ENCODE measurements around the gene BARD1. TPM values are rescaled to one million over a fixed set of nuclear protein-coding genes. Genes with fewer than 3 reads are reported as not detected.

BARD1 gene
- total RNA-seq, 2 donors from 2014 or later = 19.7 to 26.9 TPM

GRCh38 chr2:214772443-214773015 is 37.0 kb downstream of the BARD1 start:
- Histone ChIP-seq H3K36me3 (no peaks in the 10 kb centered on the region), H3K4me1 (no peaks in the 10 kb centered on the region), H3K27ac (no peak overlapping the region), H3K27me3 (no peaks in the 10 kb centered on the region), H3K4me3 (no peak overlapping the region), H3K9ac (ENCODE audit: low read depth in 2 of 2, low read length in 2 of 2) (no peak overlapping the region), H3K9me3 (no peaks in the 10 kb centered on the region)
- intact Hi-C loops (cut with DNase I) = no loop called here
- TF ChIP-seq CTCF (IDR thresholded peaks at IDR 0.05) = no peak
- DNase-seq = no peak

- Histone ChIP-seq H3K4me3 (no peak overlapping the region), H3K4me1 (no peaks in the 10 kb centered on the region), H3K9ac (ENCODE audit: low read depth in 2 of 2, low read length in 2 of 2) (no peak overlapping the region), H3K9me3 (no peaks in the 10 kb centered on the region), H3K27me3 (no peaks in the 10 kb centered on the region), H3K36me3 (no peaks in the 10 kb centered on the region), H3K27ac (no peak overlapping the region)
- intact Hi-C loops (cut with DNase I) = no loop called here
- TF ChIP-seq CTCF (IDR thresholded peaks at IDR 0.05) = no peak
- DNase-seq = no peak
Measured at GRCh38 chr2:214765180-214765579, 44.3 kb downstream of the BARD1 start.

DNA sequence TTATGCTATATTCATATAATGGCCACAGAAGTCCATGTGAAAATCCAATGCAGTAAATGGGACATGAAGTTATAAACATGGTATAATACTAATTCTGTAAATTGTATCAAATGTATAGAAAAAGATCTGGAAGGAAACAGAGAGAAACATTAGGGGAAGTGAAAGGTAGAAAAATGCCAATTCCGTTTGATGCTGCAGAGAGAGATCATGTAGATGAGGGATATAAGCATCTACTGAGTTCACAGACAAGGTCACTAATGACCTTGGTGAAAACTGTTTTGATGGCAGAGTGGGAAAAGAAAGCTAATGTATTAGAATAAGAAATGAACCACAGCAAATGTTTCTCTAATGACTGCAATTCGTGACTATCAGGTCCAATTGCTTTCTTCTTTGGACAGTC is 56.0 kb downstream of the BARD1 start:
- Histone ChIP-seq H3K4me1 (no peaks in the 10 kb centered on the region), H3K27me3 (no peaks in the 10 kb centered on the region), H3K36me3 (no peaks in the 10 kb centered on the region), H3K27ac (no peak overlapping the region), H3K9ac (ENCODE audit: low read depth in 2 of 2, low read length in 2 of 2) (no peak overlapping the region), H3K9me3 (no peaks in the 10 kb centered on the region), H3K4me3 (no peak overlapping the region)
- intact Hi-C loops (cut with DNase I) = no loop called here
- TF ChIP-seq CTCF (IDR thresholded peaks at IDR 0.05) = no peak
- DNase-seq = no peak

GRCh38 chr2:214750529-214750928 is 59.0 kb downstream of the BARD1 start:
- H3K4me3 ChIP-seq = no peak overlapping the region
- no peaks in the 10 kb centered on the region for H3K4me1 ChIP-seq
- H3K27me3 ChIP-seq = no peaks in the 10 kb centered on the region
- DNase-seq = no peak
- H3K9me3 ChIP-seq = no peaks in the 10 kb centered on the region
- intact Hi-C loops (cut with DNase I) = no loop called here
- H3K9ac ChIP-seq (ENCODE audit: low read depth in 2 of 2, low read length in 2 of 2) = no peak overlapping the region
- TF ChIP-seq CTCF (IDR thresholded peaks at IDR 0.05) = no peak
- no peak overlapping the region for H3K27ac ChIP-seq
- H3K36me3 ChIP-seq = no peaks in the 10 kb centered on the region

GRCh38 chr2:214747992-214748391 is 61.5 kb downstream of the BARD1 start:
- TF ChIP-seq CTCF (IDR thresholded peaks at IDR 0.05) = no peak
- intact Hi-C loops (cut with DNase I) = no loop called here
- no peaks in the 10 kb centered on the region for H3K27me3 ChIP-seq
- H3K27ac ChIP-seq = no peak overlapping the region
- no peaks in the 10 kb centered on the region for H3K9me3 ChIP-seq
- no peaks in the 10 kb centered on the region for H3K36me3 ChIP-seq
- DNase-seq = no peak
- no peak overlapping the region for H3K4me3 ChIP-seq
- H3K9ac ChIP-seq (ENCODE audit: low read depth in 2 of 2, low read length in 2 of 2) = no peak overlapping the region
- H3K4me1 ChIP-seq = no peaks in the 10 kb centered on the region
